ENCODE results near the gene TTI1. TPM values are rescaled to one million over a fixed set of nuclear protein-coding genes. Genes with fewer than 3 reads are reported as not detected.

TTI1 gene
- total and polyA plus RNA-seq, 2 experiments from 2014 or later, result 15.1 TPM

GRCh38 chr20:37956107-37956585 lies 77.1 kb downstream of the TTI1 start:
- Histone ChIP-seq H3K4me3 (no peak overlapping the region), H2AFZ (no peak overlapping the region), H3K27ac (no peak overlapping the region), H3K4me2 (no peak overlapping the region), H3K9me3 (ENCODE audit: low read depth) (no peaks in the 10 kb centered on the region), H3K27me3 (no peaks in the 10 kb centered on the region), H3K79me2 (no peaks in the 10 kb centered on the region), H3K4me1 (ENCODE audit: insufficient read depth) (peaks cover 11% of the 10 kb centered on the region), H4K20me1 (ENCODE audit: insufficient read depth, poor library complexity, severe bottlenecking) (no peaks in the 10 kb centered on the region), H3K9me2 (replicated peaks; ENCODE audit: insufficient read depth) (no peaks in the 10 kb centered on the region), H3K36me3 (replicated peaks; ENCODE audit: insufficient read depth, low read depth) (no peaks in the 10 kb centered on the region)
- no peak for TF ChIP-seq EZH2 (IDR thresholded peaks at IDR 0.05; ENCODE audit: borderline replicate concordance)
- no peak for TF ChIP-seq EZH2phosphoT487 (IDR thresholded peaks at IDR 0.05; ENCODE audit: low read depth, severe bottlenecking, unreplicated experiment)
- TF ChIP-seq CTCF (IDR thresholded peaks at IDR 0.05; ENCODE audit: poor library complexity), result no peak
- WGBS (ENCODE audit: low lambda C conversion rate, missing lambda C conversion rate), result 34% methylated on average over 3 of the region's 3 CpGs
- no peak for DNase-seq (ENCODE audit: low spot score)

DNA sequence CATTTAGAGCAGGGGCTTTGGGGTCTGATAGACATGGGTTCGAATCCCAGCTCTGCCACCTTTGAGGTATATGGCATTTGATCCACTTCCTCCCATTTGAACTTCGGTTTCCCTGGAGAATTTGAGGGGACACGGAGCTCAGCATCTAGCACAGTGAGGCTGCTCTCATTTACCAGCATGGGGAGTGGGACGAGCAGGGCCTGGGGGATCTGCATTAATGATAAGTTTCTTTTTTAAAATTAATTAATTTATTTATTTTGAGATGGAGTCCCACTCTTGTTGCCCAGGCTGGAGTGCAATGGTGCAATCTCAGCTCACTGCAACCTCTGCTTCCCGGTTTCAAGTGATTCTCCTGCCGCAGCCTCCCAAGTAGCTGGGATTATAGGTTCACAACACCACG lies 77.7 kb downstream of the TTI1 start:
- no peak for TF ChIP-seq EZH2 (IDR thresholded peaks at IDR 0.05; ENCODE audit: borderline replicate concordance)
- TF ChIP-seq CTCF (IDR thresholded peaks at IDR 0.05; ENCODE audit: poor library complexity), result no peak
- TF ChIP-seq EZH2phosphoT487 (IDR thresholded peaks at IDR 0.05; ENCODE audit: low read depth, severe bottlenecking, unreplicated experiment), result no peak

GRCh38 chr20:37954626-37955025 lies 78.6 kb downstream of the TTI1 start:
- Histone ChIP-seq H3K9me2 (replicated peaks; ENCODE audit: insufficient read depth) (no peaks in the 10 kb centered on the region), H3K9me3 (ENCODE audit: low read depth) (no peaks in the 10 kb centered on the region), H4K20me1 (ENCODE audit: insufficient read depth, poor library complexity, severe bottlenecking) (no peaks in the 10 kb centered on the region), H3K79me2 (no peaks in the 10 kb centered on the region), H3K4me2 (no peak overlapping the region), H3K4me3 (no peak overlapping the region), H3K27me3 (no peaks in the 10 kb centered on the region), H3K27ac (no peak overlapping the region), H3K4me1 (ENCODE audit: insufficient read depth) (peaks cover 11% of the 10 kb centered on the region), H2AFZ (no peak overlapping the region), H3K36me3 (replicated peaks; ENCODE audit: insufficient read depth, low read depth) (no peaks in the 10 kb centered on the region)
- WGBS (ENCODE audit: low lambda C conversion rate, missing lambda C conversion rate), result 81% methylated on average over 14 of the region's 14 CpGs
- DNase-seq (ENCODE audit: low spot score), result no peak
- no peak for TF ChIP-seq EZH2 (IDR thresholded peaks at IDR 0.05; ENCODE audit: borderline replicate concordance)
- no peak for TF ChIP-seq CTCF (IDR thresholded peaks at IDR 0.05; ENCODE audit: poor library complexity)
- no peak for TF ChIP-seq EZH2phosphoT487 (IDR thresholded peaks at IDR 0.05; ENCODE audit: low read depth, severe bottlenecking, unreplicated experiment)

More for the DNA sequence above, 77.7 kb downstream of the TTI1 start:
- WGBS (ENCODE audit: low lambda C conversion rate, missing lambda C conversion rate), result 88% methylated on average over 7 of the region's 7 CpGs
- no peak overlapping the region for H3K4me3 ChIP-seq
- no peak for DNase-seq (ENCODE audit: low spot score)
- peaks cover 11% of the 10 kb centered on the region for H3K4me1 ChIP-seq (ENCODE audit: insufficient read depth)
- no peaks in the 10 kb centered on the region for H3K36me3 ChIP-seq (replicated peaks; ENCODE audit: insufficient read depth, low read depth)
- H3K9me3 ChIP-seq (ENCODE audit: low read depth), result no peaks in the 10 kb centered on the region
- H3K4me2 ChIP-seq, result no peak overlapping the region
- no peaks in the 10 kb centered on the region for H3K27me3 ChIP-seq
- no peaks in the 10 kb centered on the region for H4K20me1 ChIP-seq (ENCODE audit: insufficient read depth, poor library complexity, severe bottlenecking)
- no peaks in the 10 kb centered on the region for H3K79me2 ChIP-seq
- H3K9me2 ChIP-seq (replicated peaks; ENCODE audit: insufficient read depth), result no peaks in the 10 kb centered on the region
- no peak overlapping the region for H3K27ac ChIP-seq
- no peak overlapping the region for H2AFZ ChIP-seq

DNA sequence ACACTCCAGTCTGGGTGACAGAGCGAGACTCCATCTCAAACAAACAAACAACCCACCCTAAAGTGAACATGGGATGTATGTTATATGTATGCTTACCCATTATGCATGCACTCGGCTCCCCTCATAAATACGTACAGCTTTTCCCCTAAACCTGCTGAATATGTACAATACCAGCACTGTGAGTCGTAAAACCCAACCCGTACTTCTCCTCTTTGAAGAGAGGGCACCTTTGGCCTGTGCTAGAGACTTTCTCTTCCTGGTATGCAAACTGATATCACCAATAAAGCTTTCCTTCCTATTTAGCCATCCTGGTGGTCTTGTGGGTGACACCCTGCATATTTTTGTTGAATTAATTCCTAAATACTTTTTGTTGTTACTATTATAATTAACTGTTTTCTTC lies 79.1 kb downstream of the TTI1 start:
- no peak for DNase-seq (ENCODE audit: low spot score)
- Histone ChIP-seq H2AFZ (no peak overlapping the region), H3K4me1 (ENCODE audit: insufficient read depth) (peaks cover 11% of the 10 kb centered on the region)

More for the DNA sequence above, 79.1 kb downstream of the TTI1 start:
- H3K27ac ChIP-seq, result no peak overlapping the region
- TF ChIP-seq EZH2phosphoT487 (IDR thresholded peaks at IDR 0.05; ENCODE audit: low read depth, severe bottlenecking, unreplicated experiment) (no peak), CTCF (IDR thresholded peaks at IDR 0.05; ENCODE audit: poor library complexity) (no peak), EZH2 (IDR thresholded peaks at IDR 0.05; ENCODE audit: borderline replicate concordance) (no peak)
- no peaks in the 10 kb centered on the region for H3K9me2 ChIP-seq (replicated peaks; ENCODE audit: insufficient read depth)
- 67% methylated on average over 5 of the region's 5 CpGs for WGBS (ENCODE audit: low lambda C conversion rate, missing lambda C conversion rate)
- H3K4me2 ChIP-seq, result no peak overlapping the region
- H3K9me3 ChIP-seq (ENCODE audit: low read depth), result no peaks in the 10 kb centered on the region
- no peaks in the 10 kb centered on the region for H3K36me3 ChIP-seq (replicated peaks; ENCODE audit: insufficient read depth, low read depth)
- no peaks in the 10 kb centered on the region for H4K20me1 ChIP-seq (ENCODE audit: insufficient read depth, poor library complexity, severe bottlenecking)
- no peaks in the 10 kb centered on the region for H3K27me3 ChIP-seq
- H3K4me3 ChIP-seq, result no peak overlapping the region
- no peaks in the 10 kb centered on the region for H3K79me2 ChIP-seq

All from hepatocyte (in vitro differentiated cells).